Gastroesophageal sphincter (tissue), 3 donors: ENCODE measurements around the gene IMMP2L.

Experiments
- CTCF ChIP-seq, 4 experiments: fragments of 200-600 bp in 2 of 4; fragments of 450-650 bp in 2 of 4; sonication (generic) in 1 of 4; IDR thresholded peaks; one replicate each; pipeline ENCODE4 v1.5.1; 2017 to 2019; ENCODE audit warnings: antibody characterized with exemption in 4 of 4, mild to moderate bottlenecking in 2 of 4, moderate library complexity in 2 of 4
- EP300 ChIP-seq: sonication (generic); formaldehyde crosslinking; IDR thresholded peaks from one replicate; pipeline ENCODE4 v1.6.1; 2017; ENCODE audit warnings: antibody characterized with exemption, mild to moderate bottlenecking
- POLR2A ChIP-seq, 2 donors: fragments of 450-650 bp; IDR thresholded peaks; one replicate each; pipeline ENCODE4 v1.6.1; 2017; ENCODE audit warnings: antibody characterized with exemption in 2 of 2, mild to moderate bottlenecking in 2 of 2, moderate library complexity in 1 of 2

DNA sequence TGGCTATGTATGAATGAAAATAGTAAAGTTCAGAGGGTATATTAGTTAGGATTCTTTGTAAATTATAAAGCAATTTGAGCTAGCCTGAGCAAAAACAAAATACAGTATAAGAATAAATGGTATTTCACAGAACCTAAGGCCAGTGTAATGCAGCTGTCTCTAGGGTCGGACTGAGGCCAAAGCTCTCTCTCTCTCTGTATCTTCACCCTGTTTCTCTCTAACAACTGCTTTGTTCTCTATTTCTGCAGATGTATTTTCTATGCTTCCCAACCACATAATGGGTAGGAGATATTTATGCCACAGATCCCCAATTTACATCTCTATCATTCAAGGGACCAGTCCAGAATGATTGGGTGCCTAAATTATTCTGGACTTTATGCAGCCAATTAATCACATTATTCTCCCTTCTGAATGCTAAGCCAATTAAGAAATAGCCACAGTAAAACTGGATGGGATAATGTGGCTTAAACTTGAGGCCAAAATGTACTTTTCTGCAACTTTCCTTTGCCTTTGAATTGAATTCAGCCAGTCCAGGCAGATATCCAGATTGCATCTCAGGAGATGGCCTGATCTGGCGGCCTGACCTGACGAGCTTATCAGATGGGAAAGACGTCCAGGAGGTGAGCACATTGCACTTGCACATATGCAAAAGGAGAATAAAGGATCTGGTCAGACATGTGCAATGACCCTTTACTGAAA lies 24.6 kb upstream of the IMMP2L start:
- TF ChIP-seq CTCF (IDR thresholded peaks at IDR 0.05) (no peak), EP300 (no peak), POLR2A (IDR thresholded peaks at IDR 0.05) (no peak)
